Measurements from ENCODE around the gene COL23A1. TPM values are rescaled to one million over a fixed set of nuclear protein-coding genes. Genes with fewer than 3 reads are reported as not detected.

The COL23A1 gene
- total and polyA plus RNA-seq, 2 donors (not counting 1 experiment from before 2014, with no cell fraction given): 0.20 TPM; not detected in 1

- Histone ChIP-seq H2AFZ (ENCODE audit: insufficient read depth, low read depth, low read length, poor library complexity, severe bottlenecking) (no peak overlapping the region), H3K27me3 (replicated peaks in 1 of 4; ENCODE audit: control extremely low read depth in 1 of 4, control insufficient read depth in 3 of 4, insufficient read depth in 4 of 4, low read length in 3 of 4) (no peaks in the 10 kb centered on the region), H3K4me1 (ENCODE audit: control insufficient read depth in 2 of 2, insufficient read depth in 2 of 2, low read length in 2 of 2) (peaks cover 36 to 61% of the 10 kb centered on the region in 2 donors), H3K4me2 (replicated peaks; ENCODE audit: low read depth, low read length, poor library complexity, severe bottlenecking) (no peak overlapping the region), H3K4me3 (ENCODE audit: control extremely low read depth in 1 of 5, extremely low read depth in 1 of 5, insufficient read depth in 1 of 5, low read depth in 2 of 5, low read length in 4 of 5) (no peak overlapping the region), H3K9me3 (ENCODE audit: control extremely low read depth in 1 of 3, control insufficient read depth in 2 of 3, insufficient read depth in 1 of 3, low read length in 2 of 3) (no peaks in the 10 kb centered on the region), H3K9ac (ENCODE audit: low read length) (no peak overlapping the region), H3K79me2 (ENCODE audit: control insufficient read depth, insufficient read depth, low read length) (peaks cover 28% of the 10 kb centered on the region), H4K20me1 (ENCODE audit: control insufficient read depth, insufficient read depth, low read length, poor library complexity, severe bottlenecking) (peaks cover 29% of the 10 kb centered on the region), H3K36me3 (replicated peaks in 1 of 2; ENCODE audit: control extremely low read depth in 1 of 2, control insufficient read depth in 1 of 2, extremely low read depth in 1 of 2, insufficient read depth in 2 of 2, low read length in 1 of 2) (peaks cover 0 to 23% of the 10 kb centered on the region in 2 experiments), H3K27ac (ENCODE audit: low read length in 2 of 2) (no peak overlapping the region)
- ChIA-PET POLR2A (no interaction called here), CTCF (interaction anchor here (0.6 to 2.7 kb wide), 16 partner anchors 9 to 1302 kb away, joined by 3 to 12 read pairs (median 4); partner anchors contain the start of genes HNRNPAB and NHP2)
- H3K4me1 Mint-ChIP-seq: peaks cover 54% of the 10 kb centered on the region
- ATAC-seq (ENCODE audit: low read depth): no peak
- DNase-seq: no peak
- H3K27ac Mint-ChIP-seq: peak overlapping the region; percentile 41
- H3K4me3 Mint-ChIP-seq: no peak overlapping the region
- intact Hi-C loops (cut with micrococcal nuclease): loop anchor here (10.0 kb wide), 1 partner anchor 391 kb away; the partner anchor contains the start of gene CLK4
- no peaks in the 10 kb centered on the region for H3K27me3 Mint-ChIP-seq
- TF ChIP-seq CTCF (IDR thresholded peaks at IDR 0.05): no peak
- no peak for TF ChIP-seq EZH2 (IDR thresholded peaks at IDR 0.05; ENCODE audit: borderline replicate concordance, insufficient read depth, low read depth, low read length, poor library complexity, severe bottlenecking)
- WGBS (ENCODE audit: insufficient coverage): 84% methylated on average over 6 of the region's 7 CpGs
- H3K9me3 Mint-ChIP-seq (ENCODE audit: insufficient read depth): no peaks in the 10 kb centered on the region
These were observed 356.0 kb downstream of the COL23A1 start for GRCh38 chr5:178234121-178234749.

DNA sequence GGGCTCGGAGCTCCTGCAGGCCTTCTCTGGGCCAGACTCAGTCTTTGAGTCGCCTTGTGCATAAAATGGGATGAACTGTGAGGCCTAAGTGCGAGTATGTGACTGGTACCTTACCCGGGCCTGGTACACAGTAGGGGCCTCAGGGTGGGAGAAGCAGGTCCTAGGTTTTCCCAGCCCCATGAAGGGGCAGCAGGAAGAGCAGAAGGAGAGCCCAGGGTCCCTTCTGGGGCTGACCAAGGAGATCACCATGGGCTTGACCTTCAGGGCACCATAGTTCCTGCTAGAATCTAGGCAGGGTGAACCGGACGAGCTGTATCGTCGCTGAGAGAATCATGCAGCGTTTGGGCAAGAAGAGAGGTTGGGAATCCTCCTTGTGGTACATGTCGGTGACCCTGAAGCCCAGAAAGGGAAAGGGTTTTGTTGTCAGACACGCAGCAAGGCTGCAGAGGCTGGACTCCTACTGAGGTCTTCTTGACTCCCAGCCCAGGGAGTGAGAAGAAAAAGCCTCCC, 357.2 kb downstream of the COL23A1 start:
- H3K9me3 ChIP-seq (ENCODE audit: control extremely low read depth in 1 of 3, control insufficient read depth in 2 of 3, insufficient read depth in 1 of 3, low read length in 2 of 3): no peaks in the 10 kb centered on the region
- POLR2A ChIA-PET: interaction anchor here (1.5 to 2.7 kb wide), 2 partner anchors 26 to 28 kb away, joined by 4 to 12 read pairs; partner anchors contain the start of gene HNRNPAB
- H3K27ac ChIP-seq (ENCODE audit: low read length in 2 of 2): peak overlapping the region; percentile 77 to 88
- Mint-ChIP-seq H3K27me3 (no peaks in the 10 kb centered on the region), H3K27ac (peak overlapping the region; percentile 93), H3K4me3 (peak overlapping the region; percentile 81), H3K9me3 (ENCODE audit: insufficient read depth) (no peaks in the 10 kb centered on the region), H3K4me1 (peaks cover 48% of the 10 kb centered on the region)
- peak overlapping the region; percentile 86 for H3K4me2 ChIP-seq (replicated peaks; ENCODE audit: low read depth, low read length, poor library complexity, severe bottlenecking)
- peaks cover 0 to 34% of the 10 kb centered on the region in 2 experiments for H3K36me3 ChIP-seq (replicated peaks in 1 of 2; ENCODE audit: control extremely low read depth in 1 of 2, control insufficient read depth in 1 of 2, extremely low read depth in 1 of 2, insufficient read depth in 2 of 2, low read length in 1 of 2)
- peaks cover 41% of the 10 kb centered on the region for H4K20me1 ChIP-seq (ENCODE audit: control insufficient read depth, insufficient read depth, low read length, poor library complexity, severe bottlenecking)
- H3K79me2 ChIP-seq (ENCODE audit: control insufficient read depth, insufficient read depth, low read length): peaks cover 41% of the 10 kb centered on the region
- WGBS (ENCODE audit: insufficient coverage): 72% methylated on average over 11 of the region's 11 CpGs
- peak overlapping the region in 4 of 5 experiments; percentile 66 to 85 (median 76) for H3K4me3 ChIP-seq (ENCODE audit: control extremely low read depth in 1 of 5, extremely low read depth in 1 of 5, insufficient read depth in 1 of 5, low read depth in 2 of 5, low read length in 4 of 5)
- H2AFZ ChIP-seq (ENCODE audit: insufficient read depth, low read depth, low read length, poor library complexity, severe bottlenecking): peak overlapping the region; percentile 81
- intact Hi-C loops (cut with micrococcal nuclease): loop anchor here (1.0 to 10.0 kb wide), 4 partner anchors 29 to 626 kb away; partner anchors contain the start of genes CLK4, HNRNPAB and ZNF354B
- no peaks in the 10 kb centered on the region for H3K27me3 ChIP-seq (replicated peaks in 1 of 4; ENCODE audit: control extremely low read depth in 1 of 4, control insufficient read depth in 3 of 4, insufficient read depth in 4 of 4, low read length in 3 of 4)
- peak overlapping the region; percentile 73 for H3K9ac ChIP-seq (ENCODE audit: low read length)
- ATAC-seq (ENCODE audit: low read depth) (no peak), DNase-seq (no peak)
- CTCF ChIA-PET: interaction anchor here (1.7 to 2.7 kb wide), 2 partner anchors 157 to 319 kb away, joined by 4 to 12 read pairs; no protein-coding TSS in a partner anchor
- H3K4me1 ChIP-seq (ENCODE audit: control insufficient read depth in 2 of 2, insufficient read depth in 2 of 2, low read length in 2 of 2): peaks cover 24 to 49% of the 10 kb centered on the region in 2 donors
- TF ChIP-seq CTCF (IDR thresholded peaks at IDR 0.05): no peak
- TF ChIP-seq EZH2 (IDR thresholded peaks at IDR 0.05; ENCODE audit: borderline replicate concordance, insufficient read depth, low read depth, low read length, poor library complexity, severe bottlenecking): no peak

Data from B cell (primary cell).